ENCODE data around the gene TAPBPL. TPM values are rescaled to one million over a fixed set of nuclear protein-coding genes. Genes with fewer than 3 reads are reported as not detected.

TAPBPL gene
- total RNA-seq, 1 donor: 13.8 TPM

- Histone ChIP-seq H2AFZ (ENCODE audit: low read length) (peak within 1 kb of the TSS; percentile 95), H3K79me2 (ENCODE audit: insufficient read depth, low read length) (peaks cover 47% of the 10 kb centered on the region), H3K4me1 (ENCODE audit: insufficient read depth, low read length) (peaks cover 21% of the 10 kb centered on the region), H3K36me3 (ENCODE audit: insufficient read depth, low read length) (peaks cover 23% of the 10 kb centered on the region), H4K20me1 (ENCODE audit: insufficient read depth, low read length) (no peaks in the 10 kb centered on the region), H3K27ac (ENCODE audit: low read depth, low read length) (peak within 1 kb of the TSS; percentile 97), H3K4me2 (ENCODE audit: insufficient read depth, low read length) (peak within 1 kb of the TSS; percentile 100), H3K27me3 (ENCODE audit: insufficient read depth, low read length) (no peaks in the 10 kb centered on the region), H3K4me3 (ENCODE audit: insufficient read depth, low read length) (peak within 1 kb of the TSS; percentile 81), H3K9me3 (ENCODE audit: low read depth, low read length) (no peaks in the 10 kb centered on the region)
- TF ChIP-seq CTCF (IDR thresholded peaks at IDR 0.05; ENCODE audit: extremely low read depth, low read depth, low read length): no peak
- DNase-seq (ENCODE audit: insufficient read length, low spot score, missing footprints): peak; percentile 97
These were observed 41.1 kb downstream of the TAPBPL start, which contains the start of gene MRPL51 for GRCh38 chr12:6492838-6493496. Gene MRPL51, minus strand, starts transcription at chr12:6493262. Its CDS starts 126 bp downstream, at chr12:6493136.

DNA sequence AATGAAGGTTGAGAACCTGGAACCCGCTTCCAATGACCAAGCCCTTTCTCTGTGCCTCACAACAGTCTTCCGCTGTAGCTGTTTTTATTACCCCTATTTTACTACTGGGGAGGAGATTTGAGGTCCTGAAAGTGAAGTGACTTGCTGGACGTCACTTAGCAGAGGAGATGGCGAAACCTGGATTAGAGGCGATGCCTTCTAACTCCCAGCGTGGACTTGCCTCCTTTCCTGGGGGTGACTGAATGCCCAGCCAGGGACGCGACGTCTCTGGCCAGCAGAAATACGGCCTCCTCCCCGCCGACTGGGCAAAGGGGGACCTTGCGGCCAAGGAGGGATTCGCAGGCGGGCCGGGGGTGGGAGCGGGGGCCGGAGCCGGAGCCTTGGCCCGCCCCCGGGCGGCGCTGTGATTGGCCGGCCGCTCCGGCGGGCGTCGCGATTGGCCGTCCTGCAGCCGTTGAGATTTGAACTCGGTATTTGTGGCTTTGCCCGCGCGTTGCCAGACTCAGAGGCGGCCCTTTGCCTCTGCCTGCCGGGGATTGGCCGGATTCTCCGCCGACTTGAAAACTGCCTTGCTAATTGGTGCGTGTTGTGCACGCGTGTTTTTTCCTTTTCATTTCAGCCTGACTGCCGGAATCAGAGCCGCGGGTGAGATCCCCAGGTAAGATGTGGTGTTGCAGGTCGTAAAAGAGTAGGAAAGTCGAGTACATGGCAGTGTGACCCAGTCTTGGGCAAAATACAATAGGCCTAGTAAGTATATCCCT lies 41.8 kb downstream of the TAPBPL start, which contains the start of gene NCAPD2:
TSS of gene NCAPD2 (plus strand) at position 606 of the 761 bp plus-strand sequence. CDS start 997 bp downstream, outside the sequence.
- H3K36me3 ChIP-seq (ENCODE audit: insufficient read depth, low read length): peaks cover 23% of the 10 kb centered on the region
- no peaks in the 10 kb centered on the region for H4K20me1 ChIP-seq (ENCODE audit: insufficient read depth, low read length)
- H3K79me2 ChIP-seq (ENCODE audit: insufficient read depth, low read length): peaks cover 48% of the 10 kb centered on the region

DNA sequence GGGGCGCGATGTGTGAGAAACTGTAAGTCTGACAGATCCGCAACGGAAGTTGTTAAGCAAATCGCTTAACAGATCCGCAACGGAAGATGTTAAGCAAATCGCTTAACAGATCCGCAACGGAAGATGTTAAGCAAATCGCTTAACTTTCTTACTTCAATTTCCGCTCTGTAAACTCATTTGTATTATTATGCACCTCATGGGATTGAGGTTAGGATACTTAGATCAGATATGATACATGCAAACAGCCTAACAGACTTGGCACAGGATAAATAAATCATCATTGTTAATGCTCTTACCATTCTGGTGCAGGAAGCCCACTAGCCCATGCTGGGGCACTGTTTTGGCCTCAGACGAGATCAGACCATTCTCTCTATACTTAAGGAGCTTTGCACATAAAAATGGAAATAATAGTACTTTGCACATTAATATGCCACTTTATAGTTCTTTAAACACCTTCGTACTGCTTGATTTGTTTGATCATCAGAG lies 42.5 kb downstream of the TAPBPL start:
- H3K4me1 ChIP-seq (ENCODE audit: insufficient read depth, low read length): peaks cover 21% of the 10 kb centered on the region
- H3K9me3 ChIP-seq (ENCODE audit: low read depth, low read length): no peaks in the 10 kb centered on the region
- peak overlapping the region; percentile 81 for H3K4me3 ChIP-seq (ENCODE audit: insufficient read depth, low read length)
- no peaks in the 10 kb centered on the region for H4K20me1 ChIP-seq (ENCODE audit: insufficient read depth, low read length)
- H3K27ac ChIP-seq (ENCODE audit: low read depth, low read length): peak overlapping the region; percentile 55
- H3K27me3 ChIP-seq (ENCODE audit: insufficient read depth, low read length): no peaks in the 10 kb centered on the region
- DNase-seq (ENCODE audit: insufficient read length, low spot score, missing footprints): no peak
- H2AFZ ChIP-seq (ENCODE audit: low read length): peak overlapping the region; percentile 88
- peak overlapping the region; percentile 100 for H3K4me2 ChIP-seq (ENCODE audit: insufficient read depth, low read length)
- peaks cover 48% of the 10 kb centered on the region for H3K79me2 ChIP-seq (ENCODE audit: insufficient read depth, low read length)
- TF ChIP-seq CTCF (IDR thresholded peaks at IDR 0.05; ENCODE audit: extremely low read depth, low read depth, low read length): peak; percentile 22
- peaks cover 29% of the 10 kb centered on the region for H3K36me3 ChIP-seq (ENCODE audit: insufficient read depth, low read length)

More for the DNA sequence above, 41.8 kb downstream of the TAPBPL start, which contains the start of gene NCAPD2:
- H3K27ac ChIP-seq (ENCODE audit: low read depth, low read length): peak within 1 kb of the TSS; percentile 97
- H3K9me3 ChIP-seq (ENCODE audit: low read depth, low read length): no peaks in the 10 kb centered on the region
- peaks cover 21% of the 10 kb centered on the region for H3K4me1 ChIP-seq (ENCODE audit: insufficient read depth, low read length)
- TF ChIP-seq CTCF (IDR thresholded peaks at IDR 0.05; ENCODE audit: extremely low read depth, low read depth, low read length): no peak
- peak within 1 kb of the TSS; percentile 95 for H2AFZ ChIP-seq (ENCODE audit: low read length)
- DNase-seq (ENCODE audit: insufficient read length, low spot score, missing footprints): peak; percentile 97
- H3K4me3 ChIP-seq (ENCODE audit: insufficient read depth, low read length): peak within 1 kb of the TSS; percentile 81
- H3K27me3 ChIP-seq (ENCODE audit: insufficient read depth, low read length): no peaks in the 10 kb centered on the region
- H3K4me2 ChIP-seq (ENCODE audit: insufficient read depth, low read length): peak within 1 kb of the TSS; percentile 100
